Raji (cell line): ENCODE measurements around the gene PQBP1.

ENCODE experiments used
- POLR2A ChIP-seq: IDR thresholded peaks from 2 replicates; pipeline ENCODE4 v1.6.1; 2011; ENCODE audit warnings: low read depth, low read length, control low read depth; ENCODE audit not compliant: insufficient read depth

The PQBP1 gene

DNA sequence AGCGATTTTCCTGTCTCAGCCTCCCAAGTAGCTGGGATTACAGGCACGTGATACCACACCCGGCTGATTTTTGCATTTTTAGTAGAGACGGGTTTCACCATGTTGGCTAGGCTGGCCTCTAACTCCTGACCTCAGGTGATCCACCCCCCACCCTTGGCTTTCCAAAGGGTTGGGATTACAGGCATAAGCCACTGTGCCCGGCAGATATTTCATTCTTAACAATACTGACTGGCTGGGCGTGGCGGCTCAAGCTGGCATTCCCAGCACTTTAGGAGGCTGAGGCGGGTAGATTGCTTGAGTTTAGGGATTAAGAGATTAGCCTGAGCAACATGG, 1.3 kb downstream of the PQBP1 start:
- no peak for TF ChIP-seq POLR2A

DNA sequence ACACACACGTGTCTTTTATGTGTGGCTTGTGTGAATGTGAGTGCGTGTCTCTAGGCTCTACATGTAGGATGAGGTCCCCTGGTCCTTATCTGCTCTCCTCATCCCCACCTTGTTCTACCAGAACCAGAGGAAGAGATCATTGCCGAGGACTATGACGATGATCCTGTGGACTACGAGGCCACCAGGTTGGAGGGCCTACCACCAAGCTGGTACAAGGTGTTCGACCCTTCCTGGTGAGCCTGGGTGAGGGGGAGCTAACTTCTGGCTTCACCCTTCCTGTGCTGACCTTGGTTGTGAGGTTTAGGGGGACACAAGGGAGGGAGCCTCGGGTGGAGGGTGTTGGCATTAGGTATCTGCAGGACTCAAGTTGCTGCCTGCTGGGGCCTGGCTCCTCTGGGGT, 3.3 kb downstream of the PQBP1 start:
- no peak for TF ChIP-seq POLR2A

GRCh38 chrX:48902135-48902534, 4.4 kb downstream of the PQBP1 start:
- TF ChIP-seq POLR2A = no peak

GRCh38 chrX:48902776-48903175, 5.0 kb downstream of the PQBP1 start:
- TF ChIP-seq POLR2A = no peak

GRCh38 chrX:48903290-48903689, 5.6 kb downstream of the PQBP1 start:
- no peak for TF ChIP-seq POLR2A

GRCh38 chrX:48904180-48904579, 6.5 kb downstream of the PQBP1 start:
- no peak for TF ChIP-seq POLR2A

- TF ChIP-seq POLR2A = no peak
These were observed 6.9 kb downstream of the PQBP1 start for GRCh38 chrX:48904626-48905025.

DNA sequence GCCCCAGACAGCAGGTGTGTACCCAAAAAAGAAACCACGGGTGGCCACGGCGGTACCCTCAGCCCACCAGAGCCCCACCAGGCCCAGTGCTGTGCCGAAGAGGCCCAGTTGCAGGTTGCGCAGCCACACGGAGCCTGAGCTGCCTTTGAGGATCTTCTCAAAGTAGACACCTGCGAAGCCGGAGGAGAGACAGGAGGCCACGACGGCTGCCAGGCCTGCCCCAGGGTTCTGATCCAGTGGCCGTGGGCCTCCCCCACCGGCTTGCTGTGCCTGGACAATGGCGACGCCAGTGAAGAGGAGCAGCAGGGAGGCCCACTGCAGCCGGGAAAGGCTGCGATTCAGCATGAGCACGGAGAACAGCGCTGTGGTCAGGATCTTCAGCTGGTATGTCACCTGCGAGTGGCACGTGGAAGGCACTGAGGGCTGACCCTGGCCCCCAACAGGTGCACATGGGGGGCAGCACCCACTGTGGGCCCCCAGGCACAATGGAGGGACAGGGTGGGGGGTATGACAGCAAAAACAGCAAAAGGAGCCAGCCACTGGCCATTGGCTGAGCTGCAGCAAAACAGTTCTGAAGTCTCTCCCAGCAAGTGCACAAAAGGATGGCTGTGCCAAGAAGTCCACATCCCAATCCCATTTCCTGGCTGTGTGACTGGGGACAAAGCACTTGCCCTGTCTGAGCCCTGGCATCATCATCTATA, 7.5 kb downstream of the PQBP1 start:
- TF ChIP-seq POLR2A = no peak

DNA sequence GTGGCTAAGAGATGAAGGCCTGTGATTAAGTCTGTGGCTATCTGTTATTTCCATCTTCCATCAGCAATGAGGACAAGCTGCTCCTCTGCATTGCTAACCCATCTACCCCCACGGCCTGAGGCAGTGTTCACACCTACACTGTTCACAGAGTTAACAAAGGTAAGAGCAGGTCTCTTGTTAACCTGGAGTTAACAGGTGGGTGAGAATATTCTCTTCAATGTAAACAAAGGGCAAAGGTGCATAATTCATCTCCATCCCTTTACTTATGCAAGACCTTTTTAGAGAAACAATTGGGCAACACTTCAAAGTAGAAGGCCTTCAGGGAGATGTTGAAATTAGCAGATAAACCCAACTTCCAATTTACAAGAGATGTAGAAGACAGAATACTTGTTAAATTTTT, 10.9 kb downstream of the PQBP1 start:
- TF ChIP-seq POLR2A = no peak

GRCh38 chrX:48909703-48910294, 12.1 kb downstream of the PQBP1 start:
- no peak for TF ChIP-seq POLR2A

DNA sequence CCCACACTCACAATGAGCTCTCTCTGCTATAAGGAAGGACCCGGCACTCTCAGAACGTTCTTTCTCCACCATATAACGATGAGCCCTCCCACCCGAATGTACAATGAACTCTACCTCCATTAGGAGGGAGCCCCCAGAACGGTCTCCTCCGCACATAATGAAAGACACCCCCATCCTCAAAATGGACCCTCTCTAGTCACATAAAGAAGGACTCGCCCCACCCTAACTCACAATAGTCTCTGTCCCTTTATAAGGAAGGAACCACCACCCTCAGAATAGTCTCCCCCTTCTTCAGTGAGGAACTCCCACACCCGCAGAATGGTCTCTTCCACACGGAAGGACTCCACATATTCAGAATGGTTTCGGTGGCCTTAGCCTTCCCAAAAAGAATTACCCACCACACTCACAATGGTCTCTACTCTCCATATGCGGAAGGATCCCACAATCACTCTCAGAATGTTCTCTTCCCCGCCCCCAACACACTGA, 13.2 kb downstream of the PQBP1 start:
- no peak for TF ChIP-seq POLR2A

DNA sequence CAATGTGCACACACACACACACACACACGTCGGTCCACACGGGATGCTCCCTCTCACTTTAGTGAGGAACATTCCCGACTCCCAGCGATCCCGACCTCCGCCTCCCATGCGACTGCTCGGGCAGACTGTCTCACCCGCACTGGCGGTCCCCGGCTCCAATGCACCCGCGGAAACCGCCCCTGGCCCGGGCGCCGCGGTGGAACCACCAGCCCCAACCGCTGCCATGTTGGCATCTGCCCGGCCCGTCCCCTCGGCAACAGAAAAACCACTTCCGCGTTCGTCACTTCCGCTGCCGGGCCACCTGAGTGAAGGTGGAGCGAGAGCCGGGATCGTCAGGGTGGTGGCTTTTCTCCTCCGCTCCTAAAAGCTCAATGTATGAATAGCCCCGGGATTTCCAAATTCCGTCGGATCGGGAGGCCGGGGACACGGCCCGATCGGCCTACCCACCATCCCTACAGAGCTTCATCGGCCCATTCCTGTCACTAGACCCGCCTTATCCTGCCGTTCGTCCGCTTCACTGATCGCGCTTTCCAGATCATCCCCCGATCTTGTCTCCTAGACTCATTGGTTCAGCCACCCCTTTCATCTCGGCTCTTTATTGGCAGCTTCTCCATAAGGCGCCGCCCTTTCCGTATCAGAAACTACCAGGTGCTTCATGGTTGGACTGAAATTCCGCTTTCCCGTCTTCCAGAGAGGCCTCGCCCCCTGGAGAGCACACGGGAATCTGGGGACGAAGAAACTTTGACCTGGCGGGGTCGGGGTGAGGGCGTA, 13.9 kb downstream of the PQBP1 start, which contains the start of gene SLC35A2:
TSS of gene SLC35A2 (minus strand) at position 235 of the 771 bp plus-strand sequence. CDS start at position 225, 10 bp downstream.
- TF ChIP-seq POLR2A = peak; percentile 54

DNA sequence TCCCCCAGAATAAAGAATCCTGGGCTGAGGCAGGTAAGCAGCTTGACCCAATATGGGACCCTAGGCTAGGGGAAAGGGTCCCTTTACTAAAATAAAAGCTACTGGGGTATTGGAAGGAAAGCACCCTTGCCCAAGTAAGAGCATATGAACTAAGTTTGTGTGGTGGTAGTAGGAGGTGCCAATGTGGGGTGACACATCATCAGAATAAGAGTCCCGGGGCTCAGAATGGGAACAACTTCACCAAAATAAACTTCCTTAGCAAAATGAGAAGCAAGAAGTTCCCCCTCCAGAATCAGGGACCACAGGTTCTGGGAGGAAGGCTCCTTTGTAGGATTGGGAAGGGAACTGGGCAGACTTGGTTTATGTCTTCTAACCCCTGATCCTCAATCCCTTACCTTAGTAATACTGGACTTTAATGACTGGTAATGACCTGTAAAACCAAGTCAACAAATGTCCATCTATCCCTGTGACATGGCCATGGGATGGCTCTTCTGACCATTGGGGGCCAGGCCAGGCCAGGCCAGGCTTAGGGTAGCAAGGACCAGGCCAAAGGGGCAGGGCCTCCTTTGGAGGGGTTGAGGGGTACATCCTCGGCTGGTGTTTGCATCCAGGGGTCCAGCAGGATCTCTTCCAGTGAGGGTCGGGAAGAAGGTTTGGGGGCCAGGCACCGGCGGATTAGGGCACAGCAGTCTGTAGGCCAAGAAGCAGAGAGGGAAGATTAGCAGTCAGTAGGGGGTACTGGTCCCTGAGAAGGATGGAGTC, 16.1 kb downstream of the PQBP1 start:
- TF ChIP-seq POLR2A = no peak

DNA sequence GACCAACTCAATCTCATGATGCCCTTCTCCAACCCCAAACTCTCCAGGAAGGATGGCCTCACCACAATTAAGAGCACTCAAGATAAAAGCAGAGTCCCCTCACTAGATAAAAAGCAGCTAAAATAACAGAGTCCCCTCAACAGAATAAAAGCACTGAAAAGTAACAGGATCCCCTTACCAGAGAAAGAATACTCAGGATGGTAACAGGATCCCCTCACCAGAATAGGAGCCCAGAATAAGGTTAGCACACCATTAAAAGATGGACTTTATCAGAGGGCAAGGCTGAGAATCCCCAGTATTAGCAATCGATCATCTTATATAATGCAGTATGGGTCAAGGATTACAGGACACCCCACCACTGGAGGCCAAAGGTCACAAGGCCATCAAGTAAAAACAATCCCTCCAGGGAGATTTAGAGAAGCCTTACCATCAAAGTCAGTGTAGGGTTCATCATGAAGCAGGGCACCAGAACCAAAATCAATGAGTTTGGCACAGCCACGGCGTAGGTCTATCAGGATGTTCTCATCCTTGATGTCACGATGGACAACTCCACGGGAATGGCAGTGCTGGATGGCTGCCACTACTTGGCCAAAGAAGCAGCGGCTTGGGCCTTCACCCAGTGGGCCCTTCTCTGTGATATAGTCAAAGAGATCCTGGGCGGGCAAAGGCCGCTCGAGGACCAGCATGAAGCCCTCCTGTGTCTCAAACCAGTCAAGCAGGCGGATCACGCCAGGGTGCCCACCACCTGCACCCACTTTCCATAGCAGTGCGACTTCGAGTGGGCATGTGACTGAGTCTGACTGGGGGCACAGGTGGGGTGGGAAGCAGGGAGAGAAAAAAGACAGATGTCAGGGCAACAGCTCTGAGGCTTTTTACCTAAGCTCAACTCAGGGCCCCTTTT, 17.1 kb downstream of the PQBP1 start:
- no peak for TF ChIP-seq POLR2A
